Stimulated activated CD8-positive, alpha-beta memory T cell treated with anti-CD3 and anti-CD28 coated beads, Interleukin-7, amount 100 ng/mL, for 4 hours (primary cell): Measurements from ENCODE around the gene ZNF516.

Source experiments
- DNase-seq, 2 donors: peaks; one replicate each; pipeline ENCODE4 v3.0.0-alpha.2; 2020; ENCODE audit warnings: low read depth in 2 of 2

ZNF516 gene

GRCh38 chr18:76421685-76422078 is 73.4 kb downstream of the ZNF516 start:
- no peak for DNase-seq

- DNase-seq = no peak
These were observed 74.0 kb downstream of the ZNF516 start for GRCh38 chr18:76420898-76421684.

GRCh38 chr18:76419811-76420210 is 75.2 kb downstream of the ZNF516 start:
- no peak for DNase-seq

GRCh38 chr18:76416911-76417310 is 78.1 kb downstream of the ZNF516 start:
- no peak for DNase-seq

- peak in 1 of 2 donors; percentile 16 for DNase-seq
These were observed 80.0 kb downstream of the ZNF516 start for GRCh38 chr18:76414936-76415621.

- no peak for DNase-seq
These were observed 82.0 kb downstream of the ZNF516 start for GRCh38 chr18:76412818-76413565.

GRCh38 chr18:76412010-76412817 is 82.8 kb downstream of the ZNF516 start:
- DNase-seq = no peak

GRCh38 chr18:76410660-76411417 is 84.2 kb downstream of the ZNF516 start:
- DNase-seq = no peak

GRCh38 chr18:76410033-76410432 is 85.0 kb downstream of the ZNF516 start:
- DNase-seq = no peak

GRCh38 chr18:76408480-76409067 is 86.5 kb downstream of the ZNF516 start:
- DNase-seq = no peak

- no peak for DNase-seq
These were observed 87.4 kb downstream of the ZNF516 start for GRCh38 chr18:76407681-76408080.

- DNase-seq = no peak
These were observed 88.3 kb downstream of the ZNF516 start for GRCh38 chr18:76406791-76407190.

GRCh38 chr18:76405681-76406356 is 89.2 kb downstream of the ZNF516 start:
- peak in 1 of 2 donors; percentile 28 for DNase-seq

GRCh38 chr18:76405280-76405679 is 89.8 kb downstream of the ZNF516 start:
- no peak for DNase-seq

GRCh38 chr18:76404345-76404831 is 90.7 kb downstream of the ZNF516 start:
- no peak for DNase-seq

GRCh38 chr18:76402026-76402990 is 92.7 kb downstream of the ZNF516 start:
- no peak for DNase-seq

- DNase-seq = no peak
These were observed 93.5 kb downstream of the ZNF516 start for GRCh38 chr18:76401498-76401897.

GRCh38 chr18:76399613-76400391 is 95.2 kb downstream of the ZNF516 start:
- no peak for DNase-seq
